GM19328 (cell line): Measurements from ENCODE around the gene NEK6.

Source experiments
- ATAC-seq: cut with Tn5 transposase; IDR thresholded peaks from one replicate; pipeline ENCODE4 v1.9.1; 2021; ENCODE audit warnings: mild to moderate bottlenecking, moderate library complexity; ENCODE audit not compliant: unreplicated experiment

Gene NEK6

DNA sequence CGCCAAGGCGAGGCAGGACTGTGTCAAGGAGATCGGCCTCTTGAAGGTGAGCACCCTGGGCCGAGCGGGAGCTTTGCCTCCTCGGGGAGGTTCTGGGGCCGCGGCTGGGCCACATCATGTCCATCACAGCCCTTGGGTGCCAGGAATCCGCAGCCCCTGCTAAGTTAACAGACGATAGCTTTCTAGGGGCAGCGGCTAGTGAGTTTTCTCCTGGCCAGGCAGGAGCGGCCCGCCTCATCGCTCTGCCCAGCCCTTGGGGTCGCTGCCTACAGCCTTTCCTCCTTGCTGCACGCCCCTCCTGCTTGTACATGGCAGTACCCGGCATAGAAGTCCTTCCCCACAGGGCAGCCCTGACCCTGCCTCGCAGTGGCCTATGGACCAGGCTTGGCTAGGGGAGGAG, 56.2 kb downstream of the NEK6 start:
- no peak for ATAC-seq

DNA sequence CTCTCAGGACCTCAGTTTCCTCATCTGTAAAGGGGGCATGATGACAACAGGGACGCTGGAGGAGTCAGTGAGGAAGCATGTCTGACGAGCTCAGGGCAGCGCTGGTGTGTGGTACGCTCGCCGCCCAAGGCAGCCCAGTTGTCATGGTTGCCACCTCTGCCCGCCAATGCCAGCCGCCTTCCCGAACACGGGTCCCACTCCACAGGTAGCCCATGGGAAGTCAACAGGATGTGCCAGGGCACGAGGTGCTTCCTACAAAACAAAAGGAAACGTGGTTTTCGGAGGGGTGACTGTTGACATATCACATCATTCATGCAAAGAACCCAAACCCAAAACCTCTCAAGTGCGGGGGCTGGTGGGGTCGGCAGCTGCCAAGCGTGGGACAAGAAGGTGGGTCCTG, 58.1 kb downstream of the NEK6 start:
- ATAC-seq: no peak

DNA sequence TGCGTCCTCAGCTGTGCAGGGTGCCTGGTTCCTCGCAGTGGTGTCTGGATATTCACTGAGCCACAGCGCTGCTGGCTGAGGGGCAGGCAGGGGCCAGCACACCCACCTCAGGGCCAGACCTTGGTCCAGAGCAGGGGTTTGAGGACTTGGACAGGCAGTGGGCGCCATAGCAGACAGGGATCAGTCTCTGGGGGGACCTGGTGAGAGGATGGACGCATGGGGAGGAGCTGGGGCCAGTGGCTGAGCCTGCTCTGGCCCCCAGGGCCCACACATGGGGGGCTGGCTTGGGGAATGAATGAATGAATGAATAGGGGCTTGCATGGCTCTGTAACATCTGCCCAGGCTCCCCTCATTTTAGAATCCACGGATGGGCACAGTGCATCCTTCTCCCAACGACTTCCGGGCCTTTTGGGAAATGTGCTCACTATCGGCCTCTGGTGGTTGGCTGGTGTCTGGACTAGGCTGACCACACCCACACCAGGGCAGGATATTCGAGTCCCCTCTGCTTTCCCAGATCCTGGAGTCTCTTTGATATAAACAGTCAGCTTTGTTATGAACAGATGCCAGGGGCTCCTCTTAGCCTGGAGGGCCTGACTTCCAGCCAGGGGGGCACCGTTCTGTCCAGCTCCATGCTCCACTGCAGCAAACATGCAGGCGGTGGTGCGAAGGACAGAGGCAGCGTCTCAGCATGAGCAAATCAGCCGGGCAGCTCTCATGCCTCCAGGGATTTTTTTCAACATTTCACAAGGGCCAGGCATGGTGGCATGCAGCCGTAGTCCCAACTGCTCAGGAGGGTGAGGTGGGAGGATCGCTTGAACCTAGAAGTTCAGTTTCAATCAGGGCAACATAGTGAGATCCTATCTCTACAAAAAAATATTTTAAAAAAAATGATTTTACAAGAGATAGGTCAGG, 62.6 kb downstream of the NEK6 start:
- no peak for ATAC-seq

DNA sequence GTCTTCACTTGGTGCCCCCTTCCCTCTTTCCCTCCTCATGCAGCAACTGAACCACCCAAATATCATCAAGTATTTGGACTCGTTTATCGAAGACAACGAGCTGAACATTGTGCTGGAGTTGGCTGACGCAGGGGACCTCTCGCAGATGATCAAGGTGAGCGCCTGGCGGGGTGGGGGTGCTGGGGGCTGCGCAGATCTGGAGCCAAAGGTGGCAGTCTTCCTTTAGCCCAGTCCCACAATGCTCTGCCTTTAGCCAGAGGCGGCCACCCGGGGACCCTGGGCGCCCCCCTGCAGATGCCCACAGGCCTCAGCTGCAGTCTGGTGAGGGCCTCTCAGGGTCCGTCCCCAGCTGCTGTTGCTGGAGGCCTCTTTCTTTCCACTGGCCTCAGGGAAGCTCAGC, 63.7 kb downstream of the NEK6 start:
- no peak for ATAC-seq

DNA sequence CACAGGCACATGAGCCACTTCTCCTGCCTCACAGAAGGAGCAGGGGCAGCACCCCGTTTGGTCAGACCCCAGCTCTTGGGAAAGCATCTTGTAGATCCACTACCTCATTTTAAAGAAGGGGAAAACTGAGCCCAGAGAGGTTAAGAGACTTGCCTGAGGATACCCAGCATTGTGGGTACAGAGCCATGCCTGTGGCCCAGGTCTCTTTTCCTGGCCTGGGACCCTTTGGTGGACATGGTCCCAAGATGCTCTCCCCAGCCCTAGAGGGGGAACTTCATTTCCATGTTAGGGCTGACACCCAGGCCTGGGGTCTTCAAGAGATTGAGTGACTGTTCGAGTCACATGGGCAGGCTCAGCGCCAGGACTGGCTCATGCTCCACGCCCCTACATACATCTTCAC, 64.2 kb downstream of the NEK6 start:
- ATAC-seq: no peak

DNA sequence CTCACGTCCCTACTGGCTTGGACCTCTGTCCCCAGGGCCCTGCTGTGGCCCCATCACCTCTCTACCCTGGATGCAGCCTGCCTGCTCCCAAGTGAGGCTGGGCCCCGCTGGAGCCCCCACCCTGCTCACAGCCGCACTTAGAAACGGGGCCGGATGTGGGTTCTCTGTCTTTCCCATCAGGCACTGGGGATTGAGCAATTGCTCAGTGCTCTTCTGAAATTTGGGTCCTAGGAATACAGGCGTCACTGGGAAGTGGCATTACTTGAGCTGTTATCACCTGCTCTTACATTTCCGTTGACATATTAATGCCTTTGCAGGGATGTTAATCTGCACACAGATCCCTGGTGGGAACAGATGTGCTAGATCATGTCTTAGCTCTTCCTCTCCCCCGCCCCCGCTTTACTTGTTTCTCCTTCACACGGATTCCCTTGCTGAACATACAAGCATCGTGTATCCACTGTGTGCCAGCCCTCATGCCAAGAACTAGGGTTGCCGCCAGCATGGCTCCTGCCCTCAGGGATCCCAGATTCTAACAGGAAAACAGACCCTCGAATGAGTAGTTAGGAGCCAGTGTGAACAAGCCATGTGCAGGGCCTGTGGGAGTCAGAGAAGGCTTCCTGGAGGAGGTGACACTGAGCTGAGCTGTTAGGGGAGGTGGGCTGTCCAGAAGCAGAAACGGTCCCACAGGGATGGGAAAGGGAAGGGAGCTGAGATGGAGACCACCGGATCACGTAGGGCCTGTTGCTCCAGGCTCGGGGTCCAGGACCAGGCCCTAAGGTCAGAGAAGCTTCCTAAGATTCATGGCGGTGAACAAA, 65.1 kb downstream of the NEK6 start:
- ATAC-seq: no peak

DNA sequence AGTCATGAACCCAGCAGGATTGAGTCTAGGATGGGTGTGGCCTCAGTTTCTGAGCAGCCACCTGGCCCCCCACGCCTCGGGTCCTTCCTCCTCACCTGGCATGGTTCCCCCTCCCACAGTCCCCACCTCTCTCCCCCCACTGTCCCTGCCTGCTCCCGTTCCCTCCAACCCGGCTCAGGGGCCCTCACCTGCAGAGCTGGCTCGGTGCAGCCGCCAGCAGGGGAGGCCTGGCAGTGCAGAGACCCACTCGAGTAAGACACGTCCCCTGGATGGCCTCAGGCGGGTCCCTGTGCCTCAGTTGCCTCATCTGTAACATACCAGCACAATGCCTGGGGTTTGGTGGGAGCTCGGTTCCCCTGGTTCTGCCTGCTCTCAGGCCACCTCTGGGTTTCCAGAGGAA, 66.2 kb downstream of the NEK6 start:
- ATAC-seq: no peak

DNA sequence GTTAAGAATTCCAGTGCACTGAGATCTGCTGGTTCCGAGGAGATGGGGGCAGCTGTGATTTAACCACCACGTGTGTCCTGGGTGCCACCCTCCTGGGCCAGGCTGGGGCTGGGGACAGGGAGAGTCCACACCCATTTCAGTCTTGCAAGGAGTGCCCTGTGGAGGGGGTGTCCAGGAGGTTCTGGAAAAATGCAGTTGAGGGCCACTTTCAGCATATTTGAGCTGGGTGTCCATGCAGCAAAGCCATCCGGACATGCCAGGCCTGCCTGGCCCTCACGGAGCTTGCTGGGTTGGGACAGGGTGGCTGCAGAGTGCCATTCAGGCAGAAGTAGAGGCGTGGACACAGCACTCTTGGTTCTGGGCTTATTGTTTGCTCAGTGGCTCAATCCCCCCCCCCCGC, 68.1 kb downstream of the NEK6 start:
- no peak for ATAC-seq

DNA sequence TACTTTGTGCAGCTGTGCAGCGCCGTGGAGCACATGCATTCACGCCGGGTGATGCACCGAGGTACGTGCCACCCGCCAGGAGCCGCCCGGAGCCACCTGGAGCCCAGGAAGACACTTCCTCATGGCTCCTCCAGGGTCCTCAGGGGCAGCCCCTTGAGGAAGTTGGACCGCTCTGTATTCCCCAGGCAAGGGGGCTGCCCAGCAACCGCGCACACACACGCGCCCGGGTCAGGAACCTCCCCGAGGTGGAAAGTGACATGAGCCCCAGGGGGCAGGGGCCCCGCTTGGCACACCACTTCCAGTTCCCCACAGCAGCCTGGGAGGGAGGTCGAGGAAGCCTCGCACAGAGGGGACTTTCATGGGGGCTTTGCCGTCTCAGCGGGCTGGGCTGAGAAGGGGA, 68.6 kb downstream of the NEK6 start:
- ATAC-seq: no peak

DNA sequence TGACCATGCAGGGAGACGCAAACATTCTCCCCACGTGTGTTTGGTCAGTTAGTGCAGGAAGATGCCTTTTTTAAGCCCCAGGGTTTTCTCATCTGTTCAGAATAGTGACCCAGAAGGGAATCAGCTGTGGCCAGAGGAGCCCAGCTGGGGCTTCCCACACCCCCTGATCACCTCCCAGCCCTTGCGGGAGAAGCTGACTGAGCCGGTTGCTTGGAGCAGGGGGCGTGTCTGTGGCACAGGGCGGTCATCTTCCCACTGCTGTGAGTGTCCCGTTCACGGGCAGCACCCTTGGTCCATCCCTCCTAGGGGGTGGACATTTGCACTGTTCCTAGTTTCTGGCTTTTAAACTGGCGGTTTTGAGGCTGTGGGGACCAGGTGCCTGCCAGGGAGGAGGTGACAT, 69.7 kb downstream of the NEK6 start:
- ATAC-seq: no peak

DNA sequence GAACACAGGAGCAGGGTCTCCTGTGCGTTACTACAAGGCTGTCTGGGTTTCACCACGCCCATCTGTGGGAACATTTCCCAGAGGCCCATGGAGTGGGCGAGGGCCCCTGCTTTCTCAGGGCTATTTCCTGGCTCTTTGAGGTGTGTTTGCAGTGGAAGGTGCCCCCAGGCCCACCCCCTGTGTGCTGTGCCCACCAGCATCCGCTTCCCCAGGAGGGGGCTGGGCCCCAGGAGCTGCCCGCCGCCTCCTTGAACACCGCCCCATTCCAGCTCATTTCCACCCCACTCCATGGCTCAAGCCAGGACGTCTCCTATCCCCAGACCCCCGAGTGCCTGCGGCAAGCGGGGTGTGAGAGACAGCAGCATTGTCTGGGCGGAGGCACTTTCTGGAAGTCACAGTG, 70.5 kb downstream of the NEK6 start:
- no peak for ATAC-seq

DNA sequence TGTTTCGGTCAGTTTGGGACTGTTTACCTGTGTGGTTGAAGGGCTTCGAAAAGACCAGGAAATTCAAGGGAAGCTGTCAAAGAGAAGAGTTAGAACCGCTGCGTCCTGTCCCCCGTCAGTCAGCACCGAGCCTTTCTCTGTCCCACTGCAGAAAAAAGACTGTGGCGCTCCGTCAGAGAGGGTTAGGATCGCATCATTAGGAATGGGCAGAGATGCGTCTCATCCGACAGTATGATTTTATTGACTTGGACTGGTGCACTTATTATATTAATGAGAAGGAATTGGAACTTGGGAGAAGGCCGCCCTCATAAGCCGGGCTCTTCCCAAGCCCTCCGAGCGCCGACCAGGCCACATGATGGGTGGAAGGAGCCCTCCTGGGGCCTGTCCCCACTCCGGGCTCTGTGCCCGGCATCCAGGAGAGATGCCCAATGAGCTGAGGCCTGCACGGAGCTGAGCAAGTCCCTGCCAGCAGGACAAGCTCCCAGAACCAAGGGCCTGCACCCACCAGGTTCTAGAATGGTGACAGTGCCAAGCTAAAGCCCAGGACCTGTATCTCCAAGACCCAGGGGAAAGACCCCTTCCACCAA, 71.5 kb downstream of the NEK6 start:
- no peak for ATAC-seq

DNA sequence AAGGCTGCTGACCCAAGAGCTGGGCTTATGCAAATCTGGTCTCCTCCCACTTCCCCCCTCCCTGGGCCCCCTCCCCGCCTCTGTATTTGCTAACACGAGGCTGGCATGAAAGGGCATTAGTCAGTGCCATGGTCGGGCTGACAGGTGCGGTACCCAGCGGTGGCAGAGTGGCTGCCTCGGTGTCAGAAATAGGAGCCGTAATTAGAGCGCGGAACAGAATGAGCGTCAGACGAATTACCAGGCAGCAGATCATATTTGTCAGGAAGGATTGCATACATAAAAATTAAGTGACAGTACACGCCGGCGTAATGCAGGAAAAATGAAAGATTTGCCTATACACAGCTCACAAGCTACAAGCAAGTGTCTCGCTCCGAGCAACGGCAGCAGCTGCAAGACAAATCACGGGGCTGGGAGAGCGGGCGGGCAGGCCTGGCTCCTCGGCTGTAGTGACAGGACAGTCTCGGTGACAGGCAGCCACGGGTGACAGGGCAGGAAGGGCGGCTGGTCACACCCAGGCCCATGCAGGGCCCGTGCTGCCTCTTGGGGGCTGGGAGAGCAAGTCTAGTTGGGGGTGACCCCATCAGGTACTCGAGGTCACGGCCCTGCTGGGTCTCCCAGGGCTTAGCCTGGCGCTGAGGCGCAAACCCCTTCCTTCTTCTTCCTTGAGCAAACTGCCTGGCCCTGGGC, 72.4 kb downstream of the NEK6 start:
- no peak for ATAC-seq

DNA sequence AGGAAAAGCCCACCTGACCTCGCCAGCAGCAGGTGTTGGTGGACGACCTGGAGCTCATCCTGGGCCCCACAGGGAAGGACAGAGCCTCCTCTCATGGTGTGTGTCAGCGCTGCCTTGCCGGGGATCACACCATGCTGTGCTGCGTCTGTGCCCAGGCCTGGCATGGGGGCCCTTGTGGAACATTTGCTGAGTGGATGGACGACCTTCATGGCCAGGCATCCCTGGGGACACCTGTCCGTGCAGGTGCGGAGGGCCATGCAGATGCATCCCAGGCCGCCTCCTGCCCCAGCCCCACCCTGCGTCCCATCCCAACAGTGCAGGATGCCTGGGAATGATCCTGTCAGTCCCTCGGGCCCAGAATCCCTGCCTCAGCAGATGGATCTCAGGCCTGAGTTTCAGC, 73.8 kb downstream of the NEK6 start:
- ATAC-seq: no peak

DNA sequence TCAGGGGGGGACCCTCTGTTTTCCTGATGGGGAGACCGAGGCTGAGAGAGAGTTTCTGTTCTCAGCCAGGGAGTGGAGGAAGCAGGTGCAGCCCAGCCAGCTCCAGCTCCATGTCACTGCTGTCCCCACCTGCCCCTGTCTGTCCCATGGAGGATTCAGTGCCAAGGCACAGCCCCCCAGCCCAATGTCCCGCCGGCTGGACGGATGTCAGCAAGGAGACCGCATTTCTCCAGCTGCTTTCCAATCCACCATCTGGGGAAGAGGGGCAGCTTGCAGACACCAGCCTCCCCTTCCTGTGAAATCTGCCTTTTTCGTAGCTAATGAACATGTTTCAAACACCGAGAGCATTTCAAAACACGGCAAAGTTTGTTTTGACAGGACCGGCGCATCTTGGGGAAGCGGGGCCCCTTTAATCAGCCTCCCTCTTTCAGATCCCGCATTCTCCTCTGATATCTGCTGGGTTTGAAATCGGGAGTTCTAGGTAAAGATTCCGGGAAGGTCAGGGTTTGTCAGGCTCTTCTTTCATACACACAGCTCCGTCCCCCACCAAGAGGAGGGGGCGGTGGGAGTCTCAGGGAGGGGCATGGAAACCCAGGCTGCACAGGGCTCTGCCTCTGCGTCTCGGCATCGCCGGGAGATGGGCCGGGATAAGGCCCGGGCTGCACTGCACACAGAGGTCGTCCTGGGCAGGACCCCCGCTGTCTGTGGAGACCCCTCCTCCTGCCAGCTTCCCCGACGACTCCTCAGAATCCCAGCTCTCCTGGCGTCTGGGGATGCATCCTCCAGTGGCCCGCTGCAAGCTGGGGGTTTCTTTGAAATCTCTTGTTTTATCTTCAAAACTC, 74.8 kb downstream of the NEK6 start:
- no peak for ATAC-seq

DNA sequence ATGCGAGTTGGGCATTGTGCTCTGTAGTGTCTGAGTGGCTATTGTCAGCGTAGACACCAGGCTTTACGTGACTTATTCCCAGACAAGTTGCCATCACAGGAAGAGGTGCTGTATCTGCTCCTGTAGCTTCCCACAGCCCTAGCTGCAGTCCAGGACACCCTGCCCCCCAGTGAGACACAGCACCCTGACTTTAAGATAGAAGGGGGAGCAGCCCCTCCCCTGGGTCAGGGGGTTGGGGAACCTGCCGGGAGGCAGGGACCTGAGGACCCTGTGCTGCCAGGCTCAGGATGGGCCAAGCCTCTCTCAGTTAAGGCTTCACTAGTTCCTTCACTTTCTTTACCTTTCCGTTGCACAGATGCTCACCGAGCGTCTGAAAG, 75.4 kb downstream of the NEK6 start:
- no peak for ATAC-seq

DNA sequence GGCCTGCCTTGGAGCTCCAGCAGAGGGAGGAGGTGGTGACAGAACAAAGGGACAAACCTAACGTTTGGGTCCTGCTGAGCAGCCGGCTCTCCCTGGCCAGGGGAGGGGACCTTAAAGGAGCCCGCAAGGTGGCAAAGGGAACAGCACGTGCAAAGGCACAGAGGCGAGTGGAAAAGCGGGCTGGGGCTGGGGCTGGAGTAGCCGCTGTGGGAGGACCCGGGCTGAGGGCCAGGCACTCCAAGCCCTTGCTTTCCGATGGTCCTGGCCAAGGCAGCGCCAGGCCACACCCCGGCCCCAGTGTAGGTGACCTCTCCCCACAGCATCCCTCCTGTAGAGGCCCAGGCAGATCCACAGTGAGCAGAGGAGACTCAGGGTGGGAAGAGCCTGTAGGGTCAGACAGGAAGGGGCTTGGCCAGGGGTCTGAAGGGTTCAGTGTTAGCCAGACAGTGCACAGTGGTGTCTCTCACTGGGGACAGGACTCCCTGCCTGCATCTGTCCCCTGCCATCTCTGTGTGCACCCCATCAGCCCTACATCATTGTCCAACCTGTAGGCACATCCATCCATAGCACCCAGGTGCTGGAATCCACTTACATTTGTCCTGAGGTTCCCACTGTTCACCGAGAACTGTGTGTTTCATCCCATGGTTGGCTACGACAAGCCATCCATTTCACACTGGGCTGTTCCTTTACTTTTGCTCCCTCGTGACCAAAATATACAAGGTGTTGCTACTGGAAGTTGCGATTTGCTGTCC, 77.0 kb downstream of the NEK6 start:
- ATAC-seq: no peak

DNA sequence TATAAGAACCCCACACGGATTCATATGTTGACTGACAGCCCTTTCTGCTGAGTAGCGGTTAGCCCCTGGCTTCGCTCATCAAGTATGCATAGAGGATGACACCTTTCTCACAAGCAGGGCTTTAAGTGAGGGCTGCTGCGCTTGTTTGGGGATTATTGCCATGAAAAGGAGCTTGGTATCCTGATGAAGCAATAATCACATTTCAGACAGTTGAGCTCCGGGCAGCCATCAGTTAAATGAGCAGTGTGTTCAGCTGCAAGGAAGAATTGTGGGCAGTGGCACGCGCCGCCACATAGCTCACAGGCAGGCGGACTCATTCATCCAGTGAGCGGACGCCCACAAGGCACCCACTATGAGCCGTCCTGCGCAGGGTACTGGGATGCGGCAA, 77.6 kb downstream of the NEK6 start:
- no peak for ATAC-seq

DNA sequence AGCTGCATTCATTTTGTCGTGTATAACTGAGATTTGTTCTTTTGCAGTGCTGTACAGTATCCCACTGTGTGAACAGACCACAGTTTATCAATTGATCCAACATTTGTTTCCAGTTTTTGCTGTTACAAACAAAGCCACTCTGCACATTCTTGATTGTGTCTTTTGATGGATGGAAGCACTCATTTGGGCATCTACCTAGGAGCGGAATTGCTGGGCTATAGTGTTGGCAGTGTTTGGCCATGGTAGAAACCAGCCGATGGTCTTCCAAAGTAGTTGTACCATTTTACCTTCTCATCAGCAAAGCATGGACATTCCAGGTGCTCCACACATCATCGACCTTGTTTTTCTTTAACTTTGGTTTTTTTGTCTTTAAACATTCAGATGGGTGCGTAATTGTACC, 79.8 kb downstream of the NEK6 start:
- ATAC-seq: no peak
